T-helper 9 cell (primary cell): ENCODE measurements around the gene SLC17A4.

Source experiments
- DNase-seq: peaks from one replicate; pipeline ENCODE4 v3.0.0-alpha.2; 2020

SLC17A4 gene

DNA sequence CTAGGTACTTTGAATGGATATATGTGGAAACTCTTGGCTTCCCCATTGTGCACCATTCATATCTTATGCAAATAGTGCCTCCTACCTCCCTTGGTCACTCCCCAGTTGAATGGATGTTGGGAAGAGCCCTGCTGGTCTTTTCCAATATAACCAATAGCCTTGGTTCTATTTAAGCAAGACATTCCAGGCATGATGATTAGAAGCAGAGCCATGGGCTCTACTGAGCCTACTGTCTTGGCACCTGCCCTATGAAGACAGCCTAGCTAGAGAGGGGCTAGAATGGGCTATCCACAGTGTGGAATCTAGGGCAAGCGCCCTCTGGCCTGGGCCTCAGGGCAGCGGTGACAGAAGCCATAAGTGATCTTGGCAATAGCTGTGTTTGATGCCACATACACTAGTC lies 61.7 kb downstream of the SLC17A4 start:
- no peak for DNase-seq

GRCh38 chr6:25821341-25821740 lies 66.8 kb downstream of the SLC17A4 start:
- no peak for DNase-seq

- no peak for DNase-seq
These were observed 74.8 kb downstream of the SLC17A4 start for GRCh38 chr6:25829375-25829774.

- DNase-seq: no peak
These were observed 75.9 kb downstream of the SLC17A4 start for GRCh38 chr6:25830458-25830857.
